HEK293 (cell line): Measurements from ENCODE around the gene TBL1X.

Experiments
- ZNF558 ChIP-seq: fragments of 450-650 bp; formaldehyde crosslinking; IDR thresholded peaks from 2 replicates; pipeline ENCODE4 v1.5.1; 2016; ENCODE audit warnings: missing biosample characterization, missing genetic modification characterization
- ZNF776 ChIP-seq: fragments of 450-650 bp; formaldehyde crosslinking; IDR thresholded peaks from 2 replicates; pipeline ENCODE4 v1.5.0; 2017; ENCODE audit warnings: missing biosample characterization, missing genetic modification characterization, borderline replicate concordance
- TF ChIP-seq, protein P1 (sequence below): fragments of 450-650 bp; formaldehyde crosslinking; IDR thresholded peaks from 2 replicates; pipeline ENCODE4 v1.5.1; 2016; ENCODE audit warnings: missing biosample characterization, missing genetic modification characterization

DNA sequence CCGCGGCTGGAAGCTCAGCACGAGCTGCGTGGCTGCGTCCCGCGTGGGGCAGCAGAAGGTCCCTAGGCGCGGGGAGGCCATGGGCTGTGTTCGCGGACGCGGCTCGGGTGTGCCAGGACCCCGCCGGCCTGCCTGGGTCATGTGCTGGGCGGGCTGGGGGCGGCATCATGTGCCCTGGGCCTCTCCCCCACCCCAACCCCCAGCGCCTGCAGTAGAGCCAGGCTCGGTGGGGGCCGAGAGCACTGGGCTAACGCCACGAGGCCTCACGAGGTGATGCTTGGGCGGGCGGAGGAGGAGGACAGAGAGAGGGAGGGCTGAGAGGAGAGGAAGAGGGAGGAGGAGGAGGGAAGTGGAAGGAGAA is 300.9 kb downstream of the TBL1X start, which contains the start of gene GPR143:
- TF ChIP-seq, protein P1, sequence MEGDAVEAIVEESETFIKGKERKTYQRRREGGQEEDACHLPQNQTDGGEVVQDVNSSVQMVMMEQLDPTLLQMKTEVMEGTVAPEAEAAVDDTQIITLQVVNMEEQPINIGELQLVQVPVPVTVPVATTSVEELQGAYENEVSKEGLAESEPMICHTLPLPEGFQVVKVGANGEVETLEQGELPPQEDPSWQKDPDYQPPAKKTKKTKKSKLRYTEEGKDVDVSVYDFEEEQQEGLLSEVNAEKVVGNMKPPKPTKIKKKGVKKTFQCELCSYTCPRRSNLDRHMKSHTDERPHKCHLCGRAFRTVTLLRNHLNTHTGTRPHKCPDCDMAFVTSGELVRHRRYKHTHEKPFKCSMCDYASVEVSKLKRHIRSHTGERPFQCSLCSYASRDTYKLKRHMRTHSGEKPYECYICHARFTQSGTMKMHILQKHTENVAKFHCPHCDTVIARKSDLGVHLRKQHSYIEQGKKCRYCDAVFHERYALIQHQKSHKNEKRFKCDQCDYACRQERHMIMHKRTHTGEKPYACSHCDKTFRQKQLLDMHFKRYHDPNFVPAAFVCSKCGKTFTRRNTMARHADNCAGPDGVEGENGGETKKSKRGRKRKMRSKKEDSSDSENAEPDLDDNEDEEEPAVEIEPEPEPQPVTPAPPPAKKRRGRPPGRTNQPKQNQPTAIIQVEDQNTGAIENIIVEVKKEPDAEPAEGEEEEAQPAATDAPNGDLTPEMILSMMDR (tag by site-specific recombination): no peak
- TF ChIP-seq ZNF558 (tag by site-specific recombination) (no peak), ZNF776 (tag by site-specific recombination) (no peak)
